IPS-NIHi7 (cell line): ENCODE data around the gene LLGL2.
A peak's percentile ranks its signal among the peaks of the same experiment; 100 is the strongest.
"Not testable (repeated sequence)": the region's sequence is repeated elsewhere in the genome, so short reads cannot be mapped to it uniquely, and the experiment has no call there.

ENCODE experiments used
- DNase-seq: peaks from one replicate; pipeline ENCODE4 v3.0.0; 2012; ENCODE audit warnings: mixed read lengths; ENCODE audit errors: extremely low spot score

Gene LLGL2

GRCh38 chr17:75590314-75590761 is 64.8 kb downstream of the LLGL2 start:
- no peak for DNase-seq

GRCh38 chr17:75590849-75591721 is 65.6 kb downstream of the LLGL2 start:
- no peak for DNase-seq

- DNase-seq, result no peak
Observed at GRCh38 chr17:75591722-75592302, 66.3 kb downstream of the LLGL2 start.

GRCh38 chr17:75592348-75593020 is 67.0 kb downstream of the LLGL2 start:
- DNase-seq, result no peak

GRCh38 chr17:75593430-75593829 is 67.9 kb downstream of the LLGL2 start:
- not testable (repeated sequence) for DNase-seq

GRCh38 chr17:75594499-75595283 is 69.2 kb downstream of the LLGL2 start:
- no peak for DNase-seq

- no peak for DNase-seq
Observed at GRCh38 chr17:75595284-75595919, 69.9 kb downstream of the LLGL2 start.

GRCh38 chr17:75595920-75596313 is 70.4 kb downstream of the LLGL2 start:
- no peak for DNase-seq

- no peak for DNase-seq
Observed at GRCh38 chr17:75596320-75597087, 71.0 kb downstream of the LLGL2 start.

- DNase-seq, result peak; percentile 91
Observed at GRCh38 chr17:75601057-75601987, 75.8 kb downstream of the LLGL2 start.

- no peak for DNase-seq
Observed at GRCh38 chr17:75602644-75603043, 77.1 kb downstream of the LLGL2 start.

GRCh38 chr17:75603123-75603522 is 77.6 kb downstream of the LLGL2 start:
- no peak for DNase-seq

GRCh38 chr17:75604034-75604695 is 78.7 kb downstream of the LLGL2 start:
- DNase-seq, result no peak

- no peak for DNase-seq
Observed at GRCh38 chr17:75605790-75606189, 80.3 kb downstream of the LLGL2 start.

GRCh38 chr17:75607086-75607485 is 81.6 kb downstream of the LLGL2 start:
- no peak for DNase-seq

- no peak for DNase-seq
Observed at GRCh38 chr17:75610103-75610984, 84.8 kb downstream of the LLGL2 start.

- DNase-seq, result no peak
Observed at GRCh38 chr17:75611851-75612429, 86.4 kb downstream of the LLGL2 start.
